OCI-LY3 (cell line): ENCODE measurements around the gene CTPS2.

Experiments
- H2AFZ ChIP-seq: fragments of 200-600, 300-600 bp; shearing (Covaris generic); 2 replicates; pipeline ENCODE4 v1.6.0; 2014; ENCODE audit warnings: antibody characterized with exemption, low read depth, low read length
- H3K27ac ChIP-seq: fragments of 200-600, 300-600 bp; sonication (generic); 2 replicates; pipeline ENCODE4 v1.5.1; 2014; ENCODE audit warnings: mild to moderate bottlenecking, low read length, moderate library complexity, mixed read lengths
- H3K27me3 ChIP-seq: fragments of 200-600, 300-600 bp; sonication (generic); 2 replicates; pipeline ENCODE4 v1.6.1; 2014; ENCODE audit warnings: low read depth, low read length, mixed read lengths
- H3K36me3 ChIP-seq: fragments of 200-600, 300-600 bp; sonication (generic); replicated peaks from 2 replicates; pipeline ENCODE3; 2014; ENCODE audit warnings: low read depth, low read length, mixed read lengths
- H3K4me1 ChIP-seq: fragments of 300-600, 200-600 bp; sonication (generic); 2 replicates; pipeline ENCODE4 v1.6.1; 2014; ENCODE audit warnings: low read length, mixed read lengths
- H3K4me2 ChIP-seq: fragments of 200-600, 300-600 bp; sonication (generic); 2 replicates; pipeline ENCODE4 v1.6.1; 2014; ENCODE audit warnings: low read length, mixed read lengths
- H3K4me3 ChIP-seq: fragments of 300-600, 200-600 bp; sonication (generic); 2 replicates; pipeline ENCODE4 v1.5.1; 2014; ENCODE audit warnings: antibody characterized with exemption, mild to moderate bottlenecking, low read length, moderate library complexity
- H3K79me2 ChIP-seq: fragments of 300-600, 200-600 bp; shearing (Covaris generic); 2 replicates; pipeline ENCODE4 v1.6.1; 2014; ENCODE audit warnings: mild to moderate bottlenecking, low read length, mixed read lengths
- H3K9ac ChIP-seq: fragments of 300-600, 200-600 bp; shearing (Covaris generic); 2 replicates; pipeline ENCODE4 v1.6.0; 2014; ENCODE audit warnings: mild to moderate bottlenecking, low read length, moderate library complexity
- H3K9me3 ChIP-seq: fragments of 200-600, 300-600 bp; shearing (Covaris generic); 2 replicates; pipeline ENCODE4 v1.6.1; 2014; ENCODE audit warnings: low read length, mixed read lengths; ENCODE audit not compliant: insufficient read depth
- H4K20me1 ChIP-seq: fragments of 200-600, 300-600 bp; sonication (generic); 2 replicates; pipeline ENCODE4 v1.6.1; 2016; ENCODE audit warnings: low read length, mixed read lengths; ENCODE audit not compliant: insufficient read depth
- CTCF ChIP-seq: fragments of 200-600, 300-600 bp; sonication (generic); IDR thresholded peaks from 2 replicates; pipeline ENCODE4 v1.5.1; 2014; ENCODE audit warnings: antibody characterized with exemption, low read length, low read depth
- EZH2phosphoT487 ChIP-seq: fragments of 200-600 bp; shearing (Covaris generic); IDR thresholded peaks from 2 replicates; pipeline ENCODE4 v1.6.1; 2018; ENCODE audit warnings: antibody characterized with exemption, mixed run types, low read depth

Gene CTPS2

GRCh38 chrX:16705370-16705769, 7.1 kb downstream of the CTPS2 start:
- no peak overlapping the region for H3K4me3 ChIP-seq
- H4K20me1 ChIP-seq: no peaks in the 10 kb centered on the region
- no peak overlapping the region for H3K9ac ChIP-seq
- H3K27me3 ChIP-seq: no peaks in the 10 kb centered on the region
- no peak for TF ChIP-seq CTCF
- no peak for TF ChIP-seq EZH2phosphoT487
- no peak overlapping the region for H2AFZ ChIP-seq
- H3K4me1 ChIP-seq: no peaks in the 10 kb centered on the region
- H3K36me3 ChIP-seq: peaks cover 5% of the 10 kb centered on the region
- no peak overlapping the region for H3K4me2 ChIP-seq
- H3K9me3 ChIP-seq: no peaks in the 10 kb centered on the region
- no peaks in the 10 kb centered on the region for H3K79me2 ChIP-seq
- no peak overlapping the region for H3K27ac ChIP-seq

GRCh38 chrX:16702700-16703599, 9.5 kb downstream of the CTPS2 start:
- Histone ChIP-seq H2AFZ (no peak overlapping the region), H3K79me2 (no peaks in the 10 kb centered on the region), H4K20me1 (no peaks in the 10 kb centered on the region), H3K4me2 (no peak overlapping the region), H3K36me3 (peaks cover 6% of the 10 kb centered on the region), H3K9me3 (no peaks in the 10 kb centered on the region), H3K4me3 (no peak overlapping the region), H3K27me3 (no peaks in the 10 kb centered on the region), H3K27ac (no peak overlapping the region), H3K4me1 (no peaks in the 10 kb centered on the region), H3K9ac (no peak overlapping the region)
- TF ChIP-seq EZH2phosphoT487: no peak
- no peak for TF ChIP-seq CTCF

DNA sequence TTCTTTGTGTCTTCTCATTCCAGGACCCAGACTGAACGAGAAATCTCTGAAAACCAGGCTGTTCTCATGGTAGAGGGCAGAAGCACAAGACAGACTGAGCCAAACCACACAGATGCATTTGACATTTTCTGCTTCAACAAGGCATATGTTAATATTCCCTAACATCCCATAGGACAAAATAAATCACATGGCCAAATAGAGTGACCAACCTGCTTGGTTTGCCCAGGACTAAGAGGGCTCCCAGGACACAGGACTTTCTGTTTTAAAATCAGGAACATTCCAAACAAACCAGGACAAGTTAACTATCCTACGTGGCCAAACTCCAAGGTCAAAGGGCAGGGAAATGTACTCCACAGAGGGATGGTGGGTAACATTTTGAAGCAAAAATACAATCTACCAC, 11.7 kb downstream of the CTPS2 start:
- Histone ChIP-seq H2AFZ (no peak overlapping the region), H3K79me2 (no peaks in the 10 kb centered on the region), H3K4me3 (no peak overlapping the region), H3K27me3 (no peaks in the 10 kb centered on the region), H3K9ac (no peak overlapping the region), H3K9me3 (no peaks in the 10 kb centered on the region), H3K4me1 (no peaks in the 10 kb centered on the region), H4K20me1 (no peaks in the 10 kb centered on the region), H3K4me2 (no peak overlapping the region), H3K27ac (no peak overlapping the region), H3K36me3 (peaks cover 10% of the 10 kb centered on the region)
- TF ChIP-seq EZH2phosphoT487 (no peak), CTCF (no peak)

DNA sequence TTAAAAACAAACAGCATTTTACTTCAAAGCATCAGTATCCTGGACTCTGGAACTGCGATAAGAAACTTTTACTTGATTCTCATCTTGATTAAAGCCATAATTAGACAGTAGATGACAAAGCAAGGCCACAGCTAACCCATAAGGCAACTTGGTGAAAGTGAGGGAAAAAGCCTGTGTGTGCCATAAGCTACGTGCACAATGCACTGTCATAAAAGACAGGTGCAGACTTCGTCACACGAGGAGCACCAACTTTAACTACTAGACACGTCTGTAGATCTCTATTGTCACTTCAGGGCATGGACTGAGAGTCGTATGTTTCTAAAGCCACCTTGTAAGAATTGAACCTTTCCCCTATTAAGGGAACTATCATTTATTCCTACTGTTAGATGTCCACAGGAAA, 13.1 kb downstream of the CTPS2 start:
- Histone ChIP-seq H3K4me3 (no peak overlapping the region), H3K4me2 (no peak overlapping the region), H2AFZ (no peak overlapping the region), H3K9ac (no peak overlapping the region), H4K20me1 (no peaks in the 10 kb centered on the region), H3K4me1 (no peaks in the 10 kb centered on the region), H3K27me3 (no peaks in the 10 kb centered on the region), H3K27ac (no peak overlapping the region), H3K79me2 (no peaks in the 10 kb centered on the region), H3K9me3 (no peaks in the 10 kb centered on the region), H3K36me3 (peaks cover 10% of the 10 kb centered on the region)
- TF ChIP-seq CTCF: no peak
- TF ChIP-seq EZH2phosphoT487: no peak
